GM12874 (cell line): ENCODE data around the gene PA2G4.

Experiments
- TF ChIP-seq, protein P1 (sequence below): IDR thresholded peaks from 2 replicates; pipeline ENCODE4 v1.5.1; 2011; ENCODE audit warnings: low read depth, mild to moderate bottlenecking, control low read depth, low read length, moderate library complexity; ENCODE audit not compliant: insufficient read depth

Gene PA2G4

DNA sequence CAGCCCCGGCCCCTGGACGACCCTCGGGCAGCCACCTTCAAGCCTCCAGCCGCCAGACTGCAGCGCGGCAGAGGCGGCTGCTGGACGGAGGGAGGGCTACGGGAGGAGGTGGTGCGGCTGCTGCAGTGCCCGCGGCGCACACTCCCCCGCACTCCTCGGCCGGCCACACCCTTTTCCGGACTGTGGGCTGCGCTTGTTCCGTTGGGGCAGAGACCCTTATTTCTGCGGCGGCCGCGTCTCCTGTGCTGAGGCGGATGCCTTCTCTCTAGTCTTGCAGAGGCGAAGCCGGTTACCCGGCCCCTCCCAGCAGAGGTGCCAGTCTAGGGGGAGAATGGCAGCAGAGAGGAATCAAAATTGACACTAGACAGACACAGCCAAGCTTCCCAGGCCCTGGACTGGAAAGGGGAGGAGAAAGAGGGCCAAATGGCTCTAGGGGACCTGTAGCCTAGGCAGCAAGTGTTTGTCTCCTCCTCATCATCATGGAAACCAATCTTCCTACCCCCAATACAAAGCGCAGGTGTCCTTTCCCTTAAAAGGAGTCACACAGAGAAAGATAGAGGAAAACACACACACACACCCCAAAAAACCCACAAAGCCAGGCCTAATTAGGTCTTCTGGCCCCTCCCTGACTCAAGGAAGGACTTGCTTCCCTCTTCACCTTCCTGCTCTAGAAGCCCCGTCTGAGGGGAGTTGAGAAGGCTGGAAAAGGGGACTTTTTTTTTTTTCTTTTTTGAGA lies 25.0 kb downstream of the PA2G4 start:
- TF ChIP-seq, protein P1, sequence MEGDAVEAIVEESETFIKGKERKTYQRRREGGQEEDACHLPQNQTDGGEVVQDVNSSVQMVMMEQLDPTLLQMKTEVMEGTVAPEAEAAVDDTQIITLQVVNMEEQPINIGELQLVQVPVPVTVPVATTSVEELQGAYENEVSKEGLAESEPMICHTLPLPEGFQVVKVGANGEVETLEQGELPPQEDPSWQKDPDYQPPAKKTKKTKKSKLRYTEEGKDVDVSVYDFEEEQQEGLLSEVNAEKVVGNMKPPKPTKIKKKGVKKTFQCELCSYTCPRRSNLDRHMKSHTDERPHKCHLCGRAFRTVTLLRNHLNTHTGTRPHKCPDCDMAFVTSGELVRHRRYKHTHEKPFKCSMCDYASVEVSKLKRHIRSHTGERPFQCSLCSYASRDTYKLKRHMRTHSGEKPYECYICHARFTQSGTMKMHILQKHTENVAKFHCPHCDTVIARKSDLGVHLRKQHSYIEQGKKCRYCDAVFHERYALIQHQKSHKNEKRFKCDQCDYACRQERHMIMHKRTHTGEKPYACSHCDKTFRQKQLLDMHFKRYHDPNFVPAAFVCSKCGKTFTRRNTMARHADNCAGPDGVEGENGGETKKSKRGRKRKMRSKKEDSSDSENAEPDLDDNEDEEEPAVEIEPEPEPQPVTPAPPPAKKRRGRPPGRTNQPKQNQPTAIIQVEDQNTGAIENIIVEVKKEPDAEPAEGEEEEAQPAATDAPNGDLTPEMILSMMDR, result no peak

DNA sequence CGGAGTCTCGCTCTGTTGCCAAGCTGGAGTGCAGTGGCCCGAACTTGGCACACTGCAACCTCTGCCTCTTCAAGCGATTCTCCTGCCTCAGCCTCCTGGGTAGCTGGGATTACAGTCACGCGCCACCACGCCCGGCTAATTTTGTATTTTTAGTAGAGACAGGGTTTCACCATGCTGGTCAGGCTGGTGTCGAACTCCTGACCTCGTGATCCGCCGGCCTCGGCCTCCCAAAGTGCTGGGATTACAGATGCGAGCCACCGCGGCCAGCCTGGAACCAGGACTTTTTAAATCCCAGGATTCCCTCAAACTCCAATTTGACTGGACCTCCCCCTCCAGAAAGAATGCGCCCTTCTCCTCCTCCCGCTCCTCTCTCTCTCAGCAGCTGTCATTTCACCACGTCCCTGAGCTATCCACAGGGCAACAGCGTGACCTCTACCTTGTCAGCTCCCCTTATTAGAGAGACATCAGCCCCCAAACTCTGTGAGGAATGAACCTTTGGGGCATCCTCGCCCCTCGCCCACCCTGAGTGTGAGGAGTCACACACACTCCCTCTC lies 25.7 kb downstream of the PA2G4 start:
- TF ChIP-seq, protein P1, result no peak

DNA sequence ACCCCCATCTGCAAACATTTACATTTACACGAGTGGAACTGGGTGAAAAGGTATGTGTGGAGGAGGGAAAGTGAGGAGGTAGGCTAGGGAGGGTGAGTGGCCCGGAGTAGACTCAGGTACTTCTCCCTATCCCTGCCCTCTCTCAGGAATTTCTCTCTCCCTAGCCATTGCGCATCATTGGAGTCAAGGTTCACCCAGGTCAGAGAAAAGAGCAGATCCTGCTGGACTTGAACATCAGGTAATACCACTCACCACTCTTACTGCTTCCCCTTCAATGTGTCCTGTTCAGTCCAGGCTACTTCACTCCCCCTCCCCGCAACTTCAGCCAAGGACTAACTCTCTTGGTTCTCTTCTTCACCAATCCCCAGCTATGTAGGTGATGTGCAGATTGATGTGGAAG lies 26.5 kb downstream of the PA2G4 start:
- TF ChIP-seq, protein P1, result no peak

DNA sequence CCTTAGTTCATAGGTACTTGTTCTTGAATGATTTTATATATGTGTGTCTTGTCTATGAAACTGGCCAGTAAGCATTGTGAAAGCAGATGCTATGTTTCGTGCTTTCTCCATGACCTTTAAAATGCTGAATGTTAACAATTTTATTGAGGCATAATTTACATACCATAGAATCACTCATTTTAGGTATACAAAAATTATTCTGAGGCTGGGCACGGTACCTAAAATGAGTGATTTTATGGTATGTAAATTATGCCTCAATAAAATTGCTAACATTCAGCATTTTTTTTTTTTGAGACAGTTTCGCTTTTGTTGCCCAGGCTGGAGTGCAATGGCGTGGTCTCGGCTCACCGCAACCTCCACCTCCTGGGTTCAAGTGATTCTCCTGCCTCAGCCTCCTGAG lies 30.5 kb downstream of the PA2G4 start:
- TF ChIP-seq, protein P1, result no peak

DNA sequence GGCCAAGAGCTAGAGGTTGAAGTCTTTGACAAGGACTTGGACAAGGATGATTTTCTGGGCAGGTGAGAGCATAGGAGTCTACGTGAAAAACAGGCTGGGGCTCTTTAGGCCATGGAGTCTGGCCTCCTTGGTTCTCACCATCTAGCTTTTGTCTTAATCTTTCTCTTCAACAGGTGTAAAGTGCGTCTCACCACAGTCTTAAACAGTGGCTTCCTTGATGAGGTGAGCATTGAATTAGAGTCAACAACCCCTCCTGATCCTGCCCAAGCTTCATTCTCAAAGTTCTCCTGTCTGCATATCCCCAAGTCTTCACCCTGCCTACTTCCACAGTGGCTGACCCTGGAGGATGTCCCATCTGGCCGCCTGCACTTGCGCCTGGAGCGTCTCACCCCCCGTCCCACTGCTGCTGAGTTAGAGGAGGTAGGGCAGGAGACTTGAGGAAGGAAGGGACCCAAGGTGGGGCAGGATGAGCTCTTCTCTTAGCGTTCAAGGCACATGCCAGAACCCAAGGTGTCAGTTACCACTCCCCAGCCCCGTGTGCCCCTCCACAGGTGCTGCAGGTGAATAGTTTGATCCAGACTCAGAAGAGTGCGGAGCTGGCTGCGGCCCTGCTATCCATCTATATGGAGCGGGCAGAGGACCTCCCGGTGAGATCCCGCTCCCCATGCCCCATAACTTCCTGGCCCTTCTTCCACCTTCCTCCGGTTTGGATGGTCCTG lies 33.7 kb downstream of the PA2G4 start:
- TF ChIP-seq, protein P1, result no peak

DNA sequence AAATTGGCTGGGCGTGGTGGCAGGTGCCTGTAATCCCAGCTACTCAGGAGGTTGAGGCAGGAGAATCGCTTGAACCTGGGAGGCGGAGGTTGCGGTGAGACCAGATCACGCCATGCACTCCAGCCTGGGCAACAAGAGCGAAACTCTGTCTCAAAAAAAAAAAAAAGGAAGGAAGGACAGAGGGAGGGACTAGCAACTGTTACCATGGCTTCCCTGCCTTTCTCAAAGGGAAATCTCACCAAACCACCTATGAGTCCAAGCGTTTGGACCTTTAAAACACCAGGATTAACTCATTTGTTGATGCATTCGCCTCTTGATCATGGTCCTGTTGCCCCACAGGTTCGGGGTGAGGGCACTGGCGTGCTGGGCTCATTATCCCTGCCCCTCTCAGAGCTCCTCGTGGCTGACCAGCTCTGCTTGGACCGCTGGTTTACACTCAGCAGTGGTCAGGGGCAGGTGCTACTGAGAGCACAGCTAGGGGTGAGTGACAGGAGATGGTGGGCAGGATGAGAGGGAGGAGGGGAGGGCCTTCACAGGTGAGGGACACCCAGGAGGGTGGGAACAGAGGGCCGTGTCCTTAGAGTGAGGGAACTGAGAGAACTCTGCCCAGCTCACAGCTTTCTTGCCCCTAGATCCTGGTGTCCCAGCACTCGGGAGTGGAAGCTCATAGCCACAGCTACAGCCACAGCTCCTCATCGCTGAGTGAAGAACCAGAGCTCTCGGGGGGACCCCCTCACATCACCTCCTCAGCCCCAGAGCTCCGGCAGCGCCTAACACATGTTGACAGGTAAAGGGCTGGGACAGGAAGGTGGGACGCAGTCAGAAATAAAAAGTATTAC lies 37.8 kb downstream of the PA2G4 start:
- TF ChIP-seq, protein P1, result no peak

DNA sequence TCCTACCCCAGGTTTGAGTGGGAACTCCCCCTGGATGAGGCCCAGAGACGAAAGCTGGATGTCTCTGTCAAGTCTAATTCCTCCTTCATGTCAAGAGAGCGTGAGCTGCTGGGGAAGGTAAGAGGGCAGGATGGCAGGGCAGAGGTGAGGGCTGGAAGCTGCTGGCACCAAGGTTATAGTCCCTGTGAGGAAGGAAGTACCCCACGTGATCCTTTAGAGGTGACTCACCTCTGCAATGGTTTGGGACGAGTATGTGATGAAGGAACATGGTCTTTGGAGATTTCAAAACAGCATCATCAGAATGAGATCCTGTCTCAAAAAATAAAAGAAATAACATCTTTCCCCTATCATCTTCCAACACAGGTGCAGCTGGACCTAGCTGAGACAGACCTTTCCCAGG lies 38.9 kb downstream of the PA2G4 start:
- TF ChIP-seq, protein P1, result no peak
